Lower leg skin (tissue), 4 donors: ENCODE measurements around the gene AAGAB. TPM values are rescaled to one million over a fixed set of nuclear protein-coding genes. Genes with fewer than 3 reads are reported as not detected.

Source experiments
- DNase-seq, 2 donors: peaks; one replicate each; pipeline ENCODE4 v3.0.0-alpha.2; 2019; ENCODE audit warnings: low spot score in 2 of 2
- H3K4me3 ChIP-seq: fragments of 200-600 bp; sonication (generic); 2 replicates; pipeline ENCODE4 v1.5.1; 2017; ENCODE audit warnings: mild to moderate bottlenecking, low read depth; ENCODE audit not compliant: poor library complexity, severe bottlenecking
- POLR2A ChIP-seq, 2 donors: fragments of 450-650 bp; IDR thresholded peaks; one replicate each; pipeline ENCODE4 v1.6.1; 2016 to 2017; ENCODE audit warnings: antibody characterized with exemption in 2 of 2, mild to moderate bottlenecking in 1 of 2, moderate library complexity in 1 of 2
- WGBS, 2 donors: methylation state at CpG; one replicate each; pipeline ENCODE4 v1.1.5; 2018; 5-methylcytosine and 5-hydroxymethylcytosine counted together
- intact Hi-C: fragments of 100-400 bp; cut with DNase I; formaldehyde crosslinking; loops from one replicate; pipeline ENCODE4 v1.15.0; 2023; ENCODE audit warnings: low total_unique reads
- total RNA-seq, 4 donors: library from RNA; depleted of rRNA; stranded (reverse); fragments of >200 nt; gene quantifications; one replicate each; pipeline ENCODE4 v1.1.0, GENCODE V29; 2016
- TF ChIP-seq, protein P1 (sequence below), 3 donors: fragments of 450-650 bp; IDR thresholded peaks; one replicate each; pipeline ENCODE4 v1.5.1; 2016; ENCODE audit warnings: antibody characterized with exemption in 3 of 3, mild to moderate bottlenecking in 3 of 3, moderate library complexity in 2 of 3

The AAGAB gene
- total RNA-seq, 4 donors from 2014 or later: 11.3 to 23.4 (median 17.5) TPM

DNA sequence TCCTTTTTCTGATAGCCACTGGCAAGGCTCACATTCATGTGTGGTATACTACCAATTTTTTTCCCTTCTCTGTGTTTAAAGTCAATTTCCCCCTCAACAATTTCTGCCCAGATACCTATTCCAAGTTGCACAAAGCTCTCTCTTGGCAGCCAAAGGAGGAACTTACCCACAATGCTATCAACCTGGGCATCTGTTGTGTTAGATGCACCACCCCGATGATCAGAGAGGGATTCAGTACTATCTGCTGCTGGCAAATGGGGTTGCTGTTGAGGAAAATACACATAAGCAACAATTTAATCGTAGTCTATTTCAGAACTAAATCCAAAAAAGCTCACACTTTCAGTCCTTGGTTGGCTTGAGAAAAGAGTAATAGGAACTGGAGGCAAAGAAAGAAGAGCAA, 46.1 kb downstream of the AAGAB start:
- intact Hi-C loops: no loop called here
- TF ChIP-seq, protein P1, sequence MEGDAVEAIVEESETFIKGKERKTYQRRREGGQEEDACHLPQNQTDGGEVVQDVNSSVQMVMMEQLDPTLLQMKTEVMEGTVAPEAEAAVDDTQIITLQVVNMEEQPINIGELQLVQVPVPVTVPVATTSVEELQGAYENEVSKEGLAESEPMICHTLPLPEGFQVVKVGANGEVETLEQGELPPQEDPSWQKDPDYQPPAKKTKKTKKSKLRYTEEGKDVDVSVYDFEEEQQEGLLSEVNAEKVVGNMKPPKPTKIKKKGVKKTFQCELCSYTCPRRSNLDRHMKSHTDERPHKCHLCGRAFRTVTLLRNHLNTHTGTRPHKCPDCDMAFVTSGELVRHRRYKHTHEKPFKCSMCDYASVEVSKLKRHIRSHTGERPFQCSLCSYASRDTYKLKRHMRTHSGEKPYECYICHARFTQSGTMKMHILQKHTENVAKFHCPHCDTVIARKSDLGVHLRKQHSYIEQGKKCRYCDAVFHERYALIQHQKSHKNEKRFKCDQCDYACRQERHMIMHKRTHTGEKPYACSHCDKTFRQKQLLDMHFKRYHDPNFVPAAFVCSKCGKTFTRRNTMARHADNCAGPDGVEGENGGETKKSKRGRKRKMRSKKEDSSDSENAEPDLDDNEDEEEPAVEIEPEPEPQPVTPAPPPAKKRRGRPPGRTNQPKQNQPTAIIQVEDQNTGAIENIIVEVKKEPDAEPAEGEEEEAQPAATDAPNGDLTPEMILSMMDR (IDR thresholded peaks at IDR 0.05): no peak
- no peak for TF ChIP-seq POLR2A (IDR thresholded peaks at IDR 0.05)
- no peak for DNase-seq
- H3K4me3 ChIP-seq: no peak overlapping the region
- WGBS, 2 donors: 52 to 65% methylated on average over 2 of the region's 2 CpGs

DNA sequence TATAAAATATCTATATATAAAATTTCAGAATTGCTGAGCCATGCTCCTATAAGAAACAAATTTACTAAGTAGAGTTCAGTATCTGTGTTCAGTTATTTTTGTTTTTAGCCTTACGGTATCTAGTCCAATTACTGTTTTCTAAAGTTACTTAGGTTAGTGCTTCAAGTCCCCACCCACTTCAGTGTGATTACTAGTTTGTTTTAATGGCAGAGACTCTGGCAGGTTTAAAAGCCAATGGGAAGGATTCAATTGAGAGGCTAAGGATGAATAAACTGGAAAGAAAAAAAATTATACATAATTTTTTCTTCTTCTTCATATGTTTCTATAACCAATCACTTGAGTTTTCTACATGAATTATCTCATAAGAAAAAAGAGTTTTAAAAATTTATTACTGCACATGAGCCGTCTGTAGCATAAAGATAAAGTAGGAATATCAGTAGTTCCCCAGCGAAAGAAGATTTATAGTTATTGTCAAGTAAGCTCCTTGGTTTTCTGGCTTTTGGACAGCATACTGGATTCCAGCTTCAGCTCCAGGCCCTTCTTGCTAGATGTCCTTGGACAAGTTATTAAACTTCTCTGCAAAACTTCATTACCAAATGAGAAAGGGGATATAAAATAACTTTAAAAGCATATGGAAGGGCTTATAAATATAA, 46.8 kb downstream of the AAGAB start:
- WGBS, 2 donors: 96% methylated on average over 3 of the region's 3 CpGs
- no peak for DNase-seq
- intact Hi-C loops: no loop called here
- no peak for TF ChIP-seq POLR2A (IDR thresholded peaks at IDR 0.05)
- TF ChIP-seq, protein P1 (IDR thresholded peaks at IDR 0.05): no peak
- H3K4me3 ChIP-seq: no peak overlapping the region

DNA sequence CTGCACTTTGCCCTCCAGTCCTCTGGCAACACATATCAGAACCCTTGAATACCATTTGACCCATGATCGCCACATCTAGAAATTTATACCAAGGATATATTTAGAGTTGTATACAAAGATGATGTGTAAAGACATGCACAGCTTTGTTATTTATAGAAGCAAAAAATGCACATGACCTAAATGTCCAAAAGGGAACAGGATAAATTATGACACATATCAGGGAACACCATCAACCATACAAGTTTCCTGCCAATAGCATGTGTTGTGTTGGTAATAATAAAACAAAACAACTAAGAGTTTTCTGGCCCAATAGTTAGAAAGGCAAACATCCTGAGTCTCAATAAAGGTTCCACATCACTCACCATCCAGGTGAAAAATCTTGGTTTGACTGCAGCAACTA, 51.5 kb downstream of the AAGAB start:
- TF ChIP-seq POLR2A (IDR thresholded peaks at IDR 0.05): no peak
- TF ChIP-seq, protein P1 (IDR thresholded peaks at IDR 0.05): no peak
- DNase-seq: no peak
- intact Hi-C loops: no loop called here
- 47 to 72% methylated on average over 1 of the region's 1 CpG for WGBS, 2 donors
- no peak overlapping the region for H3K4me3 ChIP-seq

GRCh38 chr15:67202091-67202490, 52.4 kb downstream of the AAGAB start:
- 67 to 82% methylated on average over 2 of the region's 2 CpGs for WGBS, 2 donors
- DNase-seq: no peak
- TF ChIP-seq, protein P1 (IDR thresholded peaks at IDR 0.05): no peak
- TF ChIP-seq POLR2A (IDR thresholded peaks at IDR 0.05): no peak
- H3K4me3 ChIP-seq: no peak overlapping the region
- intact Hi-C loops: no loop called here

- TF ChIP-seq, protein P1 (IDR thresholded peaks at IDR 0.05): no peak
- no peak for TF ChIP-seq POLR2A (IDR thresholded peaks at IDR 0.05)
- intact Hi-C loops: no loop called here
- no peak overlapping the region for H3K4me3 ChIP-seq
- no peak for DNase-seq
Measured at GRCh38 chr15:67201136-67201535, 53.3 kb downstream of the AAGAB start.
